Measurements from ENCODE around the gene HSF2BP.
"Not testable (repeated sequence)": the region's sequence is repeated elsewhere in the genome, so short reads cannot be mapped to it uniquely, and the experiment has no call there.

- TF ChIP-seq CTCF, EP300 (IDR thresholded peaks at IDR 0.05): not testable (repeated sequence)
Measured at GRCh38 chr21:43503075-43503750, 156.1 kb downstream of the HSF2BP start.

Data from suprapubic skin (tissue), 3 donors.